Measurements from ENCODE around the gene DBH.

DNA sequence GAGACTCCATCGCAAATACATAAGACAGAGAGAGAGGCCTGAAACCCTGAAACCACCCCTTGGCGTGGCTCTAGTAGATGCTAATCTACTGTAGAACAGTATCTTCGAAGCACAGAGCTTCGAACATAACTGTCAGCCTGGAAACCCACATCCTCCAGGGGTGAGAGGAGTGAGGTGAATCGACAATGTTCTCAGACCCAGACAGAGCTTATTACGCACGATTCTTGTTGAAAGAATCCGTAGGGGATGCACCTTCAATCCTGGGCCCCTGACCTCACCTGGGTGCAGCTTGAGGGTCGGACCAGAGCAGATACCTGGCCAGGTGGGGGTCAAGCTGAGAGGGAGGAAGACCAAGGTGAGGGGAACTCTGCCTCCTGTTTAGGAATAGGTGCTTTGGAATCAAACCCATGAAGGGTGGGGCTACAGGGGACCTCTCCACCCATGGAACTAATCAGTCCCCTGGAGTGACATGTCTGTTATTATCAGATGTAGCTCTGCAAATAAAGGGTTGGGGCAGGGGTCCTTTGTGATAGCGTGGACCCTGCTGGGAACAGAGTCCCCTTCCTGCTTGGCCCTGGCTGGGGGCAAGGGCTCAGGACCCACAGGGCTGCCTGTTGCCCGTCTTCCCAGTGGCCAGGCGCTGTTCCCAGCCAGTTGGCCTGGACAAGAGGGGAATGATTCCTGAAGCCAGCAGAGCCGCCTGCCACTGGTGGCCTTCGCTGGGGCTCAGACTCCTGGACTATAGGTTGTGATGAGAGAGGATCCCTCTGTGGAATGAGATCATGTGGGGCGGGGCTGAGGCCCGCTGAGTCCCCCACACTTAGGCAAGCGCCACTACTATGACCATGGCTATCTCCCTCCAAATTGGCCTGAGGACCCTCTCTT is 41.2 kb downstream of the DBH start:
- TF ChIP-seq, protein P1, sequence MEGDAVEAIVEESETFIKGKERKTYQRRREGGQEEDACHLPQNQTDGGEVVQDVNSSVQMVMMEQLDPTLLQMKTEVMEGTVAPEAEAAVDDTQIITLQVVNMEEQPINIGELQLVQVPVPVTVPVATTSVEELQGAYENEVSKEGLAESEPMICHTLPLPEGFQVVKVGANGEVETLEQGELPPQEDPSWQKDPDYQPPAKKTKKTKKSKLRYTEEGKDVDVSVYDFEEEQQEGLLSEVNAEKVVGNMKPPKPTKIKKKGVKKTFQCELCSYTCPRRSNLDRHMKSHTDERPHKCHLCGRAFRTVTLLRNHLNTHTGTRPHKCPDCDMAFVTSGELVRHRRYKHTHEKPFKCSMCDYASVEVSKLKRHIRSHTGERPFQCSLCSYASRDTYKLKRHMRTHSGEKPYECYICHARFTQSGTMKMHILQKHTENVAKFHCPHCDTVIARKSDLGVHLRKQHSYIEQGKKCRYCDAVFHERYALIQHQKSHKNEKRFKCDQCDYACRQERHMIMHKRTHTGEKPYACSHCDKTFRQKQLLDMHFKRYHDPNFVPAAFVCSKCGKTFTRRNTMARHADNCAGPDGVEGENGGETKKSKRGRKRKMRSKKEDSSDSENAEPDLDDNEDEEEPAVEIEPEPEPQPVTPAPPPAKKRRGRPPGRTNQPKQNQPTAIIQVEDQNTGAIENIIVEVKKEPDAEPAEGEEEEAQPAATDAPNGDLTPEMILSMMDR (IDR thresholded peaks at IDR 0.05; ENCODE audit: insufficient read depth, low read length) = no peak
- no peak for TF ChIP-seq REST (IDR thresholded peaks at IDR 0.05; ENCODE audit: insufficient replicate concordance, low read depth)
